GM19324 (cell line): ENCODE results near the gene RNMT.
"Not testable (repeated sequence)": the region's sequence is repeated elsewhere in the genome, so short reads cannot be mapped to it uniquely, and the experiment has no call there.

Experiments
- ATAC-seq: cut with Tn5 transposase; IDR thresholded peaks from one replicate; pipeline ENCODE4 v1.9.1; 2021; ENCODE audit warnings: mild to moderate bottlenecking, moderate library complexity; ENCODE audit not compliant: unreplicated experiment, low FRiP score

Gene RNMT

GRCh38 chr18:13726232-13726971 is at the start of gene RNMT, which contains the start of gene FAM210A:
Gene RNMT, plus strand, starts transcription at chr18:13726673. Its CDS starts 4,845 bp downstream, at chr18:13731518.
Gene FAM210A, minus strand, starts transcription at chr18:13726558. Its CDS starts 44,481 bp downstream, at chr18:13682077.
- peak; percentile 97 for ATAC-seq

GRCh38 chr18:13677350-13677749 is 49.1 kb upstream of the RNMT start:
- not testable (repeated sequence) for ATAC-seq

GRCh38 chr18:13680612-13681011 is 45.9 kb upstream of the RNMT start:
- no peak for ATAC-seq

- no peak for ATAC-seq
Observed at GRCh38 chr18:13681701-13682100, 44.8 kb upstream of the RNMT start.

- ATAC-seq: no peak
Observed at GRCh38 chr18:13684546-13684945, 41.9 kb upstream of the RNMT start.

GRCh38 chr18:13688191-13689136 is 38.0 kb upstream of the RNMT start:
- ATAC-seq: no peak

GRCh38 chr18:13690060-13690459 is 36.4 kb upstream of the RNMT start:
- ATAC-seq: not testable (repeated sequence)

- not testable (repeated sequence) for ATAC-seq
Observed at GRCh38 chr18:13695337-13695736, 31.1 kb upstream of the RNMT start.

GRCh38 chr18:13696961-13697360 is 29.5 kb upstream of the RNMT start:
- no peak for ATAC-seq

- ATAC-seq: no peak
Observed at GRCh38 chr18:13700153-13700552, 26.3 kb upstream of the RNMT start.

- no peak for ATAC-seq
Observed at GRCh38 chr18:13703899-13704298, 22.6 kb upstream of the RNMT start.

- no peak for ATAC-seq
Observed at GRCh38 chr18:13710414-13710831, 16.1 kb upstream of the RNMT start.

- ATAC-seq: no peak
Observed at GRCh38 chr18:13712400-13713131, 13.9 kb upstream of the RNMT start.

- ATAC-seq: no peak
Observed at GRCh38 chr18:13713455-13714055, 12.9 kb upstream of the RNMT start.

GRCh38 chr18:13715330-13715729 is 11.1 kb upstream of the RNMT start:
- no peak for ATAC-seq

- ATAC-seq: no peak
Observed at GRCh38 chr18:13716916-13717315, 9.6 kb upstream of the RNMT start.

- ATAC-seq: no peak
Observed at GRCh38 chr18:13720123-13720522, 6.3 kb upstream of the RNMT start.

- no peak for ATAC-seq
Observed at GRCh38 chr18:13720847-13721246, 5.6 kb upstream of the RNMT start.

GRCh38 chr18:13725566-13726231 is 774 bp upstream of the RNMT start:
- peak; percentile 1 for ATAC-seq

- peak; percentile 9 for ATAC-seq
Observed at GRCh38 chr18:13726972-13727331, 479 bp downstream of the RNMT start.
